NCI-H510A (cell line): Measurements from ENCODE around the gene ITGA2B.
"Not testable (repeated sequence)": the region's sequence is repeated elsewhere in the genome, so short reads cannot be mapped to it uniquely, and the experiment has no call there.

Experiments
- DNase-seq: peaks from one replicate; lab custom pipeline; 2025; lab: John Stamatoyannopoulos, UW

ITGA2B gene

DNA sequence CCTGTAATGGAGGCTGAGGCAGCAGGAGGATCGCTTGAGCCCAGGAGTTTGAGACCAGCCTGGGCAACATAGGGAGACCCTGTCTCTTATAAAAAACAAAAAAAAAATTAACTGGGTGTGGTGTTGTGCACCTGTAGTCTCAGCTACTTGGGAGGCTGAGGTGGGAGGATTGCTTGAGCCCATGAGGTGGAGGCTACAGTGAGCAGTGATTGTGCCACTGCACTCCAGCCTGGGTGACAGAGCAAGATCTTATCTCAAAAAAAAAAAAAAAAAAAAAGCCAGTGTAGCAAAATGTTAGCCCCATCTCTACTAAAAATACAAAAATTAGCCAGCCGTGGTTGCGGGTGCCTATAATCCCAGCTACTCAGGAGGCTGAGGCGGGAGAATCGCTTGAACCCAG is 59.2 kb downstream of the ITGA2B start:
- DNase-seq = not testable (repeated sequence)

DNA sequence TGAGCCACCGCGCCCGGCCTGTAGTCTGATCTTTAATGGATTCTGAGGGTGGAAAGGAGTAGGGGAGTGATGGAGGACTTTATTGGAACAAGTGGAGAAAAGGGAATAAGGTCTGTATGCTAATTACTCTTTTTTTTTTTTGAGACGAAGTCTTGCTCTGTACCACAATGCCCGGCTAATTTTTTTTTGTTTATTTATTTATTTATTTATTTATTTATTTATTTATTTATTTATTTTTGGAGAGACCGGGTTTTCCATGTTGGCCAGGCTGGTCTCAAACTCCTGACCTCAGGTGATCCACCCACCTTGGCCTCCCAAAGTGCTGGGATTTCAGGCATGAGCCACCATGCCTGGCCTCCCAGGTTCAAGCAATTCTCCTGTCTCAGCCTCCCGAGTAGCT is 59.9 kb downstream of the ITGA2B start:
- not testable (repeated sequence) for DNase-seq

DNA sequence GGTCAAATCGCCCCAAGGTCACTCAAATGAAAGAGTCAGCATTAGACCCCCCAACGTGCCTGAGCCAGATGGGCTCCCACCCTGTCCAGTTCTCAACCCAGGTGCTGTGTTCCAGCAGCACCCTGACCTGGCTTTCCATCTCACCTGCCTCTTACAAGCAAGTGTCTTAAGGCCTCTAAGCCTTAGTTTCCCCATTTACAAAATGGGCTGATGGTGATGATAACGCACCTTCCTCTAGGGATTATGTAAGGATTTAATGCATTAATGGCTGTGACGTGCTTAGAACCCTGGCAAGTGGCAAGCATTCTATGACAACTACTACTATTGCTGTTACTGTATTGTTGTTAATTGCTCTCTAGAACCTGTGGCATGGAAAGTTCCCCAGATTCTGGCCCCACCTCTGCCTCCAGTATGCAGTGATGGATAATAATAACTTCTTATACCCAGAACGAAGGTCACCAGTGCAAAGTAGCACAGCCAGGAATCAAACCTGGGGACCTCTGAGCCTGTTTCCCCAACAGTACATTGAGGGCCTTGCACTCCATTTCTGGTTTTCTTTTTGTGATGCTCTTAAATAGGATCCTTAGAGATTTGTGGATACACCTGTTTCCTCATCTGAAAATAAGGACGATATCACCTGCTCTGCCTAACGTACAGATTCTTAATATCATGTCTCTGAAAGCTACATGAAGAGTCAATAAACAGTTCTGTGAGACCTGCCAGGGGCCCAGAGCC is 61.6 kb downstream of the ITGA2B start:
- DNase-seq = no peak

DNA sequence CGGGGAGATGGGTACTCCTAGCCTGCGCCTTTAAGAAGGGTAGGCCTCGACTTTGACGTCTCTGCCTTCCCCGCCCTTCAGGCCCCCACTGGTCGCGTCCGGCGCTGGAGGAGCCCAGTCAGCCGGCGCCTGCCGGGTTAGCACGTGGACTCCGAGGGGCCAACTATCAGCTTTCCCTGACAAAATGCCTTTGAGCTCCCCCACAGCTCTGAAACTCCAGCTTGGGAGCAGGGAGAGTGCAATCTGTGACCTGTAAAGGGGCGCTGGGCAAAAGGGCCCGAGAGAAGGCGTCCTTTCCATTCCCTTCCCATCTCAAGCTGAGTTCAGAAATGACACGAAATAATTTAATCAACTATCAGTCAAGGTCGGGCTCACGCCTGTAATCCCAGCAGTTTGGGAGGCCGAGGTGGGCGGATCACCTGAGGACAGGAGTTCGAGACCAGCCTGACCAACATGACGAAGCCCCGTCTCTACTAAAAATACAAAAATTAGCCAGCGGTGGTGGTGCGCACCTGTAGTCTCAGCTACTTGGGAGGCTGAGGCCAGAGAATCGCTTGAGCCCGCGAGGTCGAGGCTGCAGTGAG is 62.5 kb downstream of the ITGA2B start:
- peak; percentile 60 for DNase-seq

DNA sequence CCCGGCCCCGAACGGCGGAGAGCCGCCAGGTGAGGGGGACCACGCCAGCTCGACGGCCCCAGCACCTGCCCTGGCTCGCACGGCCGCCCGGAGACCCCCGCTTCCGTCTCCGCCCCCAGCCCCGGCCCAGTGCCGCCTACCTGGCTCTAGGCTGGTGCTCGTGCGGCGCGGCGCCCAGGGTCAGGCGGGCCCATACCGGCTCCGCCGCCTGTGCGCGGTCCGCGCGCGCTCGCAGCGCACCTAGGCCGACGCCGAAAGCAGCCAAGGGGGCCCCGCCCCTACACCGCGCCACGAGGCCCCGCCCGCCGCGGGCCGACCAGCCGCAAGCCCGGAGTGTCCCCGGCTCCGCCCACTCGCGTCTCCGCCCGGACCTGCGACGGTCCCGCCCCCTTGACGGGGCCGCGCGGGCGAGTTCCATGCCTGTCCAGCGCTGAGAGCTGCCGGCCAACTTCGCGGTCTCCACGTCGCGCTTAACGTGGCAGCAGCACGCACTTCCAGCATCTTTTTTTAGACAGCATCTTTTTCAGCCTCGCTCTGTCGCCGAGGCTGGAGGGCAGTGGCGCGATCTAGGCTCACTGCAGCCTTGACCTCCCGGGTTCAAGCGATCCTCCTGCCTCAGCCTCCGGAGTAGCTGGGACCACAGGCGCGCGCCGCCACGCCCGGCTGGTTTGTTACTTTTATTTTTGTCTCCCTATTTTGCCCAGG is 64.7 kb downstream of the ITGA2B start, which contains the start of gene SLC25A39:
Gene SLC25A39, minus strand, starts transcription at position 253 of the 705 bp plus-strand sequence. CDS start 1,261 bp downstream, outside the sequence.
- DNase-seq = peak; percentile 81

DNA sequence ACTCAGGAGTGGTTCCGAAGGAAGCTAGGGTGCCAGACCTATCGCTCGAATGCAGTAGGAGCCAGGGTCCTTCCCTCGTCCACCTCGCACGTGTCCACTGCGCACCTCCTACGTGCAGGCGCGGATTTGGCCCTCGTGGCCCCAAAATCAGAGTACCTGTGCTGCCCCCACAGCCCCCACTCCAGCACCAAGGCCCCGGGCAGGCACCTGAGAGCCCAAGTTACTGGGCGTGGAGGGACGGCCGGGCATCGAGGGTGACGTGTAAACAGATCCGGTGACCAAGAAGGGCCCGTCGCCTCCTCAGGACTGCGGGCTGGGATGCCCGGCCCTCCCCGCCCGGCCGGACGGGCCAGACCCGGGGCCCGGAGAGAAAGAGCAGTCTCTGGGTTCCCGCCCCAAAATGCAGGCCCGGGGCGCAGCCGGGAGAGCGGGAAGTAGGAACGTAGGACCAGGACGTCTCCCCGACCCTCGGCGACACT is 65.3 kb downstream of the ITGA2B start:
- DNase-seq = no peak

DNA sequence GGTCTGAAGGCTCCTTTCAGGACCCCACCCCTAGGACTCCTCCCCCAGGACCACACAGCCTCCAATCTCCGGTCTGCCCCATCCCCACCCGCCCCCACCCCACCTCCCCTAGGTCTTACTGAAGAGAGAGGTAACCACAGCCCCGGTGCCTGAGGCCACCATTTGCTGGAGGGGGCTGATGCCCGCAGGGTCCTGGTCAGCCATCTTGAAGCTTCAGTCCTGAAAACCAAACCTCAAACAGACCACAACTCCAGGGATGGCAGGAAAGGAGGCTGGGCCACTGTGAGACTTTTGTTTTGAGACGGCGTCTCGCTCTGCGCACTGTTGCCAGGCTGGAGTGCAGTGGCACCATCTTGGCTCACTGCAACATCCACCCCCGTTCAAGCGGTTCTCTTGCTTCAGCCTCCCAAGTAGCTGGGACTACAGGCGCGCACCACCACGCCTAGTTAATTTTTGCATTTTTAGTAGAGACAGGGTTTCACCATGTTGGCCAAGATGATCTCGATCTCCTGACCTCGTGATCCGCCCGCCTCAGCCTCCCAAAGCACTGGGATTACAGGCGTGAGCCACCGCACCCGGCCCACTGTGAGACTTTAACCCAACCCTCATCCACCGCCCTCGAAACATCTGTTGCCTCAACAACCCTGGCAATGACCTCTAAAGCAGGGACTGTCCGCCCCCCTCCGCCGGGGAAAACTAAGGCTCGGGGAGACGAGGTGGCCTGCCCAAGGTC is 65.9 kb downstream of the ITGA2B start:
- no peak for DNase-seq

DNA sequence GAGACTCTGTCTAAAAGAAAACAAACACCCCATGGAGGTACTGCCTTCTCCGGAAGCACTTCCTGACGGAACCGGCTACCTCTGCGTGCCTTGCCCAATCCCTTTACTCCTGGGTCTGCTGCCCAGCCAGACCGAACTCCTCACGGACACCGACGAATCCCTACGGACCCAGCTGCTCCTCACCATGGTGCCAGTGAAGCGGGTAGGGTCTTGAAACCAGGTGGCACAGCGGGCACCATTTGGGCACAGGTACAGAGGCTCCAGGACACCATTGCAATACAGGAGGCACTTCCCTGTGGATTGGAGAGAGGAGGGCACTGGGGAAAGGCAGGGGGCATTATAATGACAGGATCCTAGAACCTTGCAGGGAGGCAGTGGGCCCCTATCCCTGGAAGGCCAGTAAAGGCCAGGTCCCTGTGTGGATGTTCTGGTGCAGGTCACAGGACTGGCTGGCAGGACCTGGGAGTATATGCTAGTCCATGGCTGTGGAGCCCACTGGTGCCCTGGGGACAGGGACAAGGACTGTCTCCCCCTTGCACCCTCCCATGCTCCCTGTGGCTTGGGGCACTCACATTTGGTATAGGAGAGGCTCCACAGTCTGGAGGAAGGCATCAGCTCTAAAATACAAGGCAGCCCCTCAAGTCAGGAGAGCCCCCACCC is 67.1 kb downstream of the ITGA2B start:
- no peak for DNase-seq
